ENCODE measurements around the gene SSBP4.

Gene SSBP4

DNA sequence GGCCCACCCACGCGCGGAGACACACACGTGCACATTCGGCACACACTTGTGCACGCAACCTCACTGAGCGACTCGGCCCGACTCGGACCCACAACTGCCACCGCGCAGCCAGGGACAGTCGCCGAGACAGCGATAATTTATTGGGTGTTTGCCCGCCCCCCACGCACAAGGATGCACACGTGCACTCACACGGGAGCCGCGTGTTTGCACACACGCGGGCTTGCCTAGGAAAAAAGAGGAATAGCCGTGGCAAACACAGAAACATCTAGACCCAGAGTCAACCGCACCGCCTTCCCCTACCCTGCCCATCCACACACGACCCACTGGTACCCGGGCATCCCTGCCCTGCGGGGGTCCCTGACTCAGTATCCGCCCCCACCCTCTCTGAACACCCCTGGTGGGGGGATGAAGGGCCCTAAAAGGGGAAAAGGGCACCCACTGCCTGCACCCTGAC is 1.1 kb upstream of the SSBP4 start:
- TF ChIP-seq, protein P1, sequence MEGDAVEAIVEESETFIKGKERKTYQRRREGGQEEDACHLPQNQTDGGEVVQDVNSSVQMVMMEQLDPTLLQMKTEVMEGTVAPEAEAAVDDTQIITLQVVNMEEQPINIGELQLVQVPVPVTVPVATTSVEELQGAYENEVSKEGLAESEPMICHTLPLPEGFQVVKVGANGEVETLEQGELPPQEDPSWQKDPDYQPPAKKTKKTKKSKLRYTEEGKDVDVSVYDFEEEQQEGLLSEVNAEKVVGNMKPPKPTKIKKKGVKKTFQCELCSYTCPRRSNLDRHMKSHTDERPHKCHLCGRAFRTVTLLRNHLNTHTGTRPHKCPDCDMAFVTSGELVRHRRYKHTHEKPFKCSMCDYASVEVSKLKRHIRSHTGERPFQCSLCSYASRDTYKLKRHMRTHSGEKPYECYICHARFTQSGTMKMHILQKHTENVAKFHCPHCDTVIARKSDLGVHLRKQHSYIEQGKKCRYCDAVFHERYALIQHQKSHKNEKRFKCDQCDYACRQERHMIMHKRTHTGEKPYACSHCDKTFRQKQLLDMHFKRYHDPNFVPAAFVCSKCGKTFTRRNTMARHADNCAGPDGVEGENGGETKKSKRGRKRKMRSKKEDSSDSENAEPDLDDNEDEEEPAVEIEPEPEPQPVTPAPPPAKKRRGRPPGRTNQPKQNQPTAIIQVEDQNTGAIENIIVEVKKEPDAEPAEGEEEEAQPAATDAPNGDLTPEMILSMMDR (IDR thresholded peaks at IDR 0.05; ENCODE audit: low read depth, low read length, missing control alignments): no peak
- Histone ChIP-seq H3K27ac (peak overlapping the region; percentile 98), H3K4me3 (ENCODE audit: low read depth, low read length) (peak overlapping the region; percentile 17), H3K27me3 (replicated peaks) (no peaks in the 10 kb centered on the region), H3K36me3 (replicated peaks) (peaks cover 2% of the 10 kb centered on the region)
- no peak for DNase-seq
- in situ Hi-C loops (cut with HindIII; ENCODE audit: low pct_ligation_motif_present, low sequenced_read_pairs): no loop called here

DNA sequence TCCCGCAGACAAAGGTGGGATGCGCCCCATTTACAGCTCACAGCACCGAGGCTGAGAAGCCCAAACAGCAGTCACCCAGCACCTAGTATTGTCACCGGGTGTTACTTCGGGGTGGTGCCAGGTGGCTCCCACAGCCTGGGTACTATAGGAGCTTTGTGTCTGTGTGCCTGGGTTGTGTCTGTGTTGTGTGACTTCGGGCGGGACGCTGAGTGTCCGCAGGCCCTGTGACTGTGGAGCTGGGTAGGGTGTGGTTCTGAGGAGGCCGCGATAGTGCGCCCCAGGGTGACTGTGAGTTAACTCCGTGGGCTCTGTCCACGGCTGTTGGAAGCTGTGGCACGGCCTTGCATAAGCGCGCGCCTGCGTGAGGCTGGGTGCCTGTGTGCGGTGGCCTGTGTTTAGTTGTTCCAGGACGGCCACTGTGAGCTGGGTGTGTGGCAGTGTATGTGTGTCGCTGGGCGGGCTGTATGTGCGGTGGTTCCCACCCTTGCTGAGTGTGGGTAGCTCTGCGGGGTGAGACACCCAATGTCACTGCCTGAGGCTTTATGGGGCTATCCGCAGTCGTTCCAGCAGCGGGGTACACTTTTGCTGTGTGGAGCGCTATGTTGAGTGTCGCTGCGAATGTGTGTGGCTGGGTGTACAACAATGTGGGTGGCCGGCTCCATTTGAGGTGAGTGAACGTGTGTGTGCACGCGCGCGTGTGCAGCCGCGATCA is 559 bp upstream of the SSBP4 start:
- TF ChIP-seq, protein P1 (IDR thresholded peaks at IDR 0.05; ENCODE audit: low read depth, low read length, missing control alignments): no peak
- in situ Hi-C loops (cut with HindIII; ENCODE audit: low pct_ligation_motif_present, low sequenced_read_pairs): no loop called here
- Histone ChIP-seq H3K27ac (peak overlapping the region; percentile 98), H3K4me3 (ENCODE audit: low read depth, low read length) (peak overlapping the region; percentile 33), H3K36me3 (replicated peaks) (peaks cover 2% of the 10 kb centered on the region), H3K27me3 (replicated peaks) (no peaks in the 10 kb centered on the region)
- DNase-seq: no peak

DNA sequence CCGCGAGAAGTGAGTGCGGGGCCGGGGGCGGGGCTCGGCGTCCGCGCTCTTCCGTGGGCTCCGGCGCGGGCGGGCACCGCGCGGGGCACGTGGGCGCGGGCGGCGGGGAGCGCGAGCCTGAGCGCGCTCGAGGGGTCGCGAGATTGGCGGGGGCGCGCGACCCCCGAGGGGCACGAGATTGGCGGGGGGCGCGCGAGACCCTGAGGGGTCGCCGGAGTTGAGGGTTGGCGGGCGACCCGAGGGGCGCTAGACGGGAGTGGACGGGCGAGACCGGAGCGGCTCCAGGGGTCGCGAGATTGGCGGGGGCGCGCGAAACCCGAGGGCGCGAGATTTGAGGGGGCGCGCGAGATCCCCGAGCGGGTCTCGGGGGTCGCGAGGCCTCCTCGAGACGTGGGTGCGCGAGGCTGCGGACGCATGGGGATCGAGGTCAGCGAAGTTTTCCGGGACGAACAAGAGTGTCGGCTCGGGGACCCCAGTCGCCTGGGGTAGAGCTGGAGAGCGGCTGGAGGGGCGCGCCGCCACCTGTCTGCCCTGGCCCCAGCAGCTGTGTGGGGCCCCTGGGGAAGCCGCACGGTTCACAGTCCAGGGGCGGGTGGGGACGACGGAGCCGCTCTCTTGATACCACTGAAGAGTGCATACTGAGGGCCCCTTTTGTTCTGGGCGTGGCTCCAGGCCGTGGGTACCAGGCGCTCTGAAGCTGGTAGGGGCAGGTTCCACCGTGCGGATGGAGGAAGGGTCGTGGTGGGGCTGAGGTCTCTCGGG is 682 bp downstream of the SSBP4 start:
- DNase-seq: no peak
- in situ Hi-C loops (cut with HindIII; ENCODE audit: low pct_ligation_motif_present, low sequenced_read_pairs): no loop called here

DNA sequence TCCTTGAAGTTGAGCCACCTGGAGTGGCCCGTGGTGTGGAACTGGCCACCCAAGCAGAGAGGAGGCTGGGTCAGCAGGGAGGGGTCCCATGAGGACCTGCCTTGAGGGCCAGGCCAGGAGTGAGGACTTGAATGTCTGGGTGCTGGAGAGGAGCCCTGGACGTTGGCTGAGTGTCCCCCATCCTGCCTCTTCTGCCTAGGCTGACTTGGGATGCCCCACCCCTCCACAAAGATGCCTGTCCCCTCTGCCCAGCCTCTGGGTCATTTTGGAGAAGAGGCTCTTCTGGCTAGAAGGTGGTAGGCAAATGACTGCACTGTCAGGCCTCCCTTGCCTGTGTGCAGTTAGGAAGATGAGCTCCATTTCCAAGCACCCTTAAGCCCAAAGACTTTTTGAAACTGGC is 1.7 kb downstream of the SSBP4 start:
- Histone ChIP-seq H3K36me3 (replicated peaks) (peaks cover 2% of the 10 kb centered on the region), H3K27ac (no peak overlapping the region)
- in situ Hi-C loops (cut with HindIII; ENCODE audit: low pct_ligation_motif_present, low sequenced_read_pairs): no loop called here

More for the DNA sequence above, 682 bp downstream of the SSBP4 start:
- TF ChIP-seq, protein P1 (IDR thresholded peaks at IDR 0.05; ENCODE audit: low read depth, low read length, missing control alignments): no peak
- Histone ChIP-seq H3K4me3 (ENCODE audit: low read depth, low read length) (peak overlapping the region; percentile 74), H3K27me3 (replicated peaks) (no peaks in the 10 kb centered on the region), H3K36me3 (replicated peaks) (peaks cover 2% of the 10 kb centered on the region), H3K27ac (peak overlapping the region; percentile 44)

DNA sequence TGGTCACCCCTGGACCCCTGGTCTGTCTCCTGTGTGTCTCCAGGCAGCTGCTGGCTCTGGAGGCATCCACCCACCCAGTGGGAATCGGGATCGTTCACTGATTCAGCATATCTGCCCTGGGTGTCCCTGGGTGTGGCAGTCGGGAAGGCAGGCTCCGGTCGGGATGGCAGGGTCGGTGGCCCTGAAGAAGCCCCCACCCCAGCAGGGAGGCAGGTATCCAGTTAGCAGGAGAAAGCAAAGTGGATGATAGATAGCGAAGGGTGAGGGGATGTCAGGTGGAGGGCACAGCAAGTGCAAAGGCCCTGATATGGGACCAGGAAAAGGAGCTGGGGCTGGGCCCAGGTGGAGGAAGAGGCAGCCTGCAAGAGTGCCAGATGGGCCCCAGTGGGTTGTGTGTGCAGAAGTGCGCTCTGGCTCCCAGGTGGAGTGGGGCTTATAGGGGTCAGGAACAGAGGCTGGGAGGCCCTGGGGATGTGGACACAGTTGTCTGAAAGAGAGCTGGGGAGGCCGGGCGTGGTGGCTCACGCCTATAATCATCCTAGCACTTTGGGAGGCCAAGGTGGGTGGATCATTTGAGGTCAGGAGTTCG is 2.3 kb downstream of the SSBP4 start:
- in situ Hi-C loops (cut with HindIII; ENCODE audit: low pct_ligation_motif_present, low sequenced_read_pairs): no loop called here
- DNase-seq: no peak
- Histone ChIP-seq H3K4me3 (ENCODE audit: low read depth, low read length) (peak overlapping the region; percentile 74), H3K27me3 (replicated peaks) (no peaks in the 10 kb centered on the region), H3K27ac (no peak overlapping the region), H3K36me3 (replicated peaks) (peaks cover 2% of the 10 kb centered on the region)
- TF ChIP-seq, protein P1 (IDR thresholded peaks at IDR 0.05; ENCODE audit: low read depth, low read length, missing control alignments): no peak

More for the DNA sequence above, 1.7 kb downstream of the SSBP4 start:
- no peak for DNase-seq
- Histone ChIP-seq H3K27me3 (replicated peaks) (no peaks in the 10 kb centered on the region), H3K4me3 (ENCODE audit: low read depth, low read length) (peak overlapping the region; percentile 74)
- TF ChIP-seq, protein P1 (IDR thresholded peaks at IDR 0.05; ENCODE audit: low read depth, low read length, missing control alignments): no peak
